ENCODE measurements around the gene RNASEH2A.

- TF ChIP-seq CTCF (IDR thresholded peaks at IDR 0.05; ENCODE audit: low read length) (no peak), EZH2 (IDR thresholded peaks at IDR 0.05; ENCODE audit: borderline replicate concordance, low read length) (no peak)
These were observed at the start of gene RNASEH2A for GRCh38 chr19:12806242-12807081.

Data from OCI-LY1 (cell line).